HG02798 (cell line): Measurements from ENCODE around the gene FLOT2.
"Not testable (repeated sequence)": the region's sequence is repeated elsewhere in the genome, so short reads cannot be mapped to it uniquely, and the experiment has no call there.

ENCODE experiments used
- ATAC-seq: cut with Tn5 transposase; IDR thresholded peaks from one replicate; pipeline ENCODE4 v1.9.1; 2021; ENCODE audit warnings: mild to moderate bottlenecking; ENCODE audit not compliant: unreplicated experiment, poor library complexity

Gene FLOT2

DNA sequence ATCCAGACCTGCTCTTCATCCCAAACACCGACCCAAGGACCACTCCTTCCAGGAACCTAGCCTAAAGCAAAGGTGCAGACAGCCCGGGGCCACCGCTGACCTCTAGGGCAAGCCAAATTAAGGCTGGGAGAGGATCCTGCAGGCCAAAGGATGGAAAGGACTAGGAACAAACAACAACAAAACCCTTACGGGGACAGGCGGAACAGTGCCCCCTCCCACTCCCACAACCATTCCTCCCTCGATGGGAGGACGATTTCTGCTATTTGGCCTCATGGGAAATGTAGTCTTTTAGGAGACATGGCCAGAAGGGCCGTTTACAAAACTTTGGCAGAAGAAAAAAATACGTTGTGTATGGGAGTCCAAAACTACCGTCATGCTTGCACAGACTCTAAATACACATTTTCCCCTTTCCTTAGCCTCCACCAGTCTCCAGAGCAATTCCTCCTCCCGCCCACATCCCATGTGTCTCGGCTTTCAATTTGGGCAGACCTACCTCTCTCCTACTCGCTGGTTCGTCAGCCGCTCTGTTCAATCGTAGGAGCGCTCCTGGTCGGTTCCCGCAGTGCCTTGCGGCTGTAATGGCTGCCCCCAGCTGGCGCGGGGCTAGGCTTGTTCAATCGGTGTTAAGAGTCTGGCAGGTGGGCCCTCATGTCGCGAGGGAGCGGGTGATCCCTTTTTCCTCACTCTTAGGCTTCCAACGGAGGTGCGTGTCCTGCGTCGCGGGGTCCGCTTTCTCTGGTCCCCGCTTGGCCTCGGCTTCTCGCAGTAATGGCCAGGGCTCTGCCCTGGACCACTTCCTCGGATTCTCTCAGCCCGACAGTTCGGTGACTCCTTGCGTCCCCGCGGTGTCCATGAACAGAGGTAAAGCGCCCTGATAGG is 42.8 kb downstream of the FLOT2 start, which contains the start of gene ERAL1:
Gene ERAL1 (plus strand): TSS at position 560 of the 879 bp plus-strand sequence. CDS start 19 bp downstream, at position 579.
- ATAC-seq, result peak; percentile 97

DNA sequence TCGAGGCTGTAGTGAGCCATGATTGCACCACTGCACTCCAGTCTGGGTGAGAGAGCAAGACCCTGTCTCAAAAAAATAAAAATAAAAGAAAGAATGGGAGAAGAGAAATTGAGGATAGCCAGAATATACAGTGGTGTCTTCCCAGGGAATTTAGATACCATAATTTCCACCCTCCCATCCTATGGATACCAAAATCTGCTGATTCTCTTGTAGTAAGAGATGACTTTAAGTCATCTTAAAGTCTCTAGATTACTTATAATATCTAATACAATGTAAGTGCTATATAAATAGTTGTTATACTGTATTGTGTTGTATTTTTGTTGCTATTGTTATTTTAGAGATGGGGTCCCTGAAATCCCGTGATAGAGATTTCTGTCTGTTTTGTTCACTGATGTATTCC is 44.2 kb downstream of the FLOT2 start:
- no peak for ATAC-seq

DNA sequence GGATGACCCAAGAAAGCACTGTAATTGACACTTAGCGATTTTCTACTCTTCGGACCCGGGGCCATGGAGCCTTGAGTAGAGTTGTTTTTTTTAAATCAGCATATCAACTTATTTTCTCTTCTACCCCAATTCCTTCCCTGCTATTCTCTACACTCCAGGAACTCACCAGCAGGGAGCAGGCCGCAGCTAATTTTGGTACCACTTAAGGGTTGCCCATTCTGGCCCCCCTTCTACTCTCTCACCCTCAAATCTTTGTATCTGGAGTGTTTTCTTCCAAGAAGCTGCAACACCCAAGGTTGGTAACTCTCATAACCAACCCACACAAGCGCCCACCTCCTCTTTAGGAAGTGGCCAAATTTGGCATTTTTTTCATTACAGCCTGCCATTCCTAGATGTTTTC is 48.3 kb downstream of the FLOT2 start:
- ATAC-seq, result no peak

DNA sequence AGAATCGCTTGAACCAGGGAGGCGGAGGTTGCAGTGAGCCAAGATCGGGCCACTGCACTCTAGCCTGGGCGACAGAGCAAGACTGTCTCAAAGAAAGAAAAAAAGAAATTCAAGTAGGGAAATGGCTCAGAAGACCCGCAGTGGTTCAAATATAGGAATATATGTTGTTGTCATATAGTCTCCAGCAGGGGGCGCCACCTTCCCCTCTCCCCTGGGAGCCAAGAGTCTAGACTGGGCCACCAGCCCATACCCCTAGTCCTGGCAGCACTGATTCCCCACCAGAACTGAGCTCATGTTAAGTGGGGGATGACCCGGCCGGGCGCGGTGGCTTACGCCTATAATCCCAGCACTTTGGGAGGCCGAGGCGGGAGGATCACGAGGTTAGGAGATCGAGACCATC is 48.9 kb downstream of the FLOT2 start:
- not testable (repeated sequence) for ATAC-seq

DNA sequence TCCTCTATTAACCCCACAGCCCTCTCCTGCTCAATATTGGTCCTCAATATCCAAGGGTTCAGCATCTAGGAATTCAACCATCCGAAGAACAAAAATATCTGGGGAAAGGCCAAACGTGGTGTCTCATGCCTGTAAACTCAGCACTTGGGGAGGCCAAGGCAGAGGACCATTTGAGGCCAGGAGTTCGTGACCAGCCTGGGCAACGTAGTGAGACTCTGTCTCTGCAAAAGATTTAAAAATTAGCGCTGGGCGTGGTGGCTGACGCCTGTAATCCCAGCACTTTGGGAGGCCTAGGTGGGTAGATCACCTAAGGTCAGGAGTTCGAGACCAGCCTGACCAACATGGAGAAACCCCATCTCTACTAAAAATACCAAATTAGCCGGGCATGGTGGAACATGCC is 50.8 kb downstream of the FLOT2 start:
- ATAC-seq, result not testable (repeated sequence)

DNA sequence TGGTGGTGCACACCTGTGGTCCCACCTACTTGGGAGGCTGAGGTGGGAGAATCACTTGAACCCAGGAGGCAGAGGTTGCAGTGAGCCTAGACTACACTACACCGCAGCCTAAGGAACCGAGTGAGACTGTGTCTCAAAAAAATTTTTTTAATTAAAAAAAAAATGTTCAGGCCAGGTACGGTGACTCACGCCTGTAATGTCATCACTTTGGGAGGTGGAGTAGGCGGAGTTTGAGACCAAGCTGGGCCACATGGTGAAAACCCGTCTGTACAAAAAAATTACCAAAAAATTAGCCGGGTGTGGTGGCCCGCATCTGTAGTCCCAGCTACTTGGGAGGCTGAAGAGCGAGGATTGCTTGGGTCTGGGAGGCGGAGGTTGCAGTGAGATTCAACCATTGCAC is 51.3 kb downstream of the FLOT2 start:
- ATAC-seq, result no peak

DNA sequence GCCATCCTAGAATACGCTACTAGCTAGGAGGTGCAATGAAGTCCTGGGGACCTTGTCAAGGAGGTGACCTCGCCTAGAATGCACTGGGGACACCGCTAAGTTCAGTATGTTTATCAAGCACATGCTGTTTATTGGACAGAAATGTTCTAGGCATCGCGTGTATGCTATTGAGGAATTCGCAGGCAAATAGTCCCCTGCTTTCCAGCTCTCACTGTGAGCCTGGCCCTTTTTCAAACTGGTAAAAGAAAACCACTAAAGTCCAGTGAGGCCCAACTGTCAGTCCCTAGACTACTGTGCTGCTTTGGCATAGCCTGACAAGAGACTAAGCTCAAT is 53.8 kb downstream of the FLOT2 start:
- no peak for ATAC-seq

DNA sequence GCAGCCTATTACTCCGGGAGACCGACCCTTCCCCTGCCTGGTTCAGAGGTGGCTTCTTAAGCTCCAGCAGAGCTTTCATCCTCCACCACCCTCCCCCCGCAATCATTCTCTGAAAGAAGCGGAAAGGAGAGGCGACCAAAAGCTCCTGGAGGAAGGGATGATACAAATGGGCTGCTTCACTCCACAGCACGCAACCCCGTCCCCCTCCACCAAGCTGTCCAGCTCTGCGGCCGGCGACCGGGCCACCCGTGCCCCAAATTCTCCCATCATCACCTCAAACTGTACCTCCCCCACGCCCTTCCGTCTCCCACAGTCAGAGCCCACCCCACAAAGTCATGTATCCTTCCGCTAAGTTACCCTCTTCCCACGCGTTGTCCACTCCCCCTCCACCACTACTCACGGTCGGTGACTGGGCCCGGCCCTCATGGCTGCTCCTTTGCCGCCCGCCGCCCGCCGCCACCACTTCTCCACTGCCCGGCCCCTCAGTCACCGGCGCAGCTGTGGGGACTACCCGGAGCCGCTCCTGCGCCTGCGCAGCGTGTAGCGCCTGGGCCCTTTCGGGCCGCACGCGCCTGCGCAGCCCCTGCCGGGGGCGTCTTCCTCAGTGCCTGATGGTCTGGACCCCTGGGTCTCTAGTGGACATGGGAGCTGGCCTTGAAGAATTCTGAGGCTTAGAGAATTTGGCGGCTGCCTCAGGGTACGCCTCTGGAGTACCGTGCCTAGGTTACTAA is 55.1 kb downstream of the FLOT2 start, which contains the start of gene FAM222B:
Gene FAM222B (minus strand): TSS at position 509 of the 731 bp plus-strand sequence. CDS start 76,123 bp downstream, outside the sequence.
- peak; percentile 92 for ATAC-seq

DNA sequence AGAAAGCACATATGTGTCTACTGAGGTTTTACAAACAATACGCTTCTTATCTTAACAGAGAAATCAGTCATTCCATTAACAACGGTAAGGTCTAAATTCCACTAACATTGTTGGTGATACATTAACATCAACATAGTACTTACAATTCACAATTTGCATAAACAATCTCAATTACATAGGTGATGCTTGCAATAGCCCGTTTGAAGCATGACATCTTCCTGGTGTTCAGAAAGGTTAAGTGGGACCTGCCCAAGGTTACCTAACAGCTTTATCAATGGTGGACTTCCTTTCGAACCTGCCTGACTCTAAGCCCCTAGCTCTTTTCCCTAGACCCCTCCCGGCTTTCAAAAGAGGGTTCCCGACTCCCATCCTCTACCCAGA is 55.6 kb downstream of the FLOT2 start:
- ATAC-seq, result no peak

DNA sequence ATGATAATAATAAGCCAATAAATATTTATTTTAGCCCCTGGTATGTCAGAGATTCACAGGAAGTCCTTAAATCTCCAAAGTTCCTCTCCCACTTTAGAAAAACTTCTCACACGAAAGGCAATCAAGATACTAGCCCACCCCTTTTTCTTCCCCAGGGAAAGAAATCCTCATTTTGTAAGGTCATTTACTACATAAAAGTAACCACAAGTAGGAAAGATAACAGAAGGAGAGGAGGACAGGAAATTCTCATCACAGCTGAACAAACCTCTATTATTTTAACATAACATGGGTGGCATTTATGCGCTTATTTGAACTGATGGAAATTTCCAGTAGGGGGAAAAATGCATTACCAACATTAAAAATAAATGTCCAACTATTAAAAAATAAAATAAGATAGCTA is 58.3 kb downstream of the FLOT2 start:
- no peak for ATAC-seq

DNA sequence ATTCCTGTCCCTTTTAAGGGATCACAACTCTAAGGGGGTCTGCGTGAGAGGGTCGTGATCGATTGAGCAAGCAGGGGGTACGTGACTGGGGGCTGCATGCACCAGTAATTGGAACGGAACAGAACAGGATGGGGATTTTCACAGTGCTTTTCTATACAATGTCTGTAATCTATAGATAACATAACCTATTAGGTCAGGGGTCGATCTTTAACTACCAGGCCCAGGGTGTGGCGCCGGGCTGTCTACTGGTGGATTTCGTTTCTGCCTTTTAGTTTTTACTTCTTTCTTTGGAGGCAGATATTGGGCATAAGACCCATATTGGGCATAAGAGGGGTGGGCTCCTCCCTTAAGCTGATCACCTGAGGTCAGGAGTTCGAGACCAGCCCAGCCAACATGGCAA is 61.0 kb downstream of the FLOT2 start:
- not testable (repeated sequence) for ATAC-seq

DNA sequence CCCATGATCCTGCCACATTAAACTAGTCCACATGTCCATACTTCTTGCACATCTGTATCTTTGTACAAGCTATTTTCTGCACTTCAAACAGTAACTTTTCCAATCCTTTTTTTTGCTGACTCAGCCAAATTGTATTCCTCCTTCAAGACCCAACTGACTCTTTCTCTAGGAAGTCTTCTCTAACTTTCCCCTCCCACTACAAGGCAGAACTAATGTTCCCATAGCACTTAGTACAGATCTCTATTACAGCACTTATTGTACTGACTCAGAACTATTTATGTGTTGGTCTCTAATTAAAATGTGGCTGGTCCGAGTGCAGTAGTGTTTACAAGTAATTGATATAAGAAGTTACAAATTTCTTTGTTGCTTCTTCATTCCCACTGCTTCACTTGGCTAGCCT is 63.1 kb downstream of the FLOT2 start:
- ATAC-seq, result no peak
